ENCODE results near the gene ADAMTS17.

DNA sequence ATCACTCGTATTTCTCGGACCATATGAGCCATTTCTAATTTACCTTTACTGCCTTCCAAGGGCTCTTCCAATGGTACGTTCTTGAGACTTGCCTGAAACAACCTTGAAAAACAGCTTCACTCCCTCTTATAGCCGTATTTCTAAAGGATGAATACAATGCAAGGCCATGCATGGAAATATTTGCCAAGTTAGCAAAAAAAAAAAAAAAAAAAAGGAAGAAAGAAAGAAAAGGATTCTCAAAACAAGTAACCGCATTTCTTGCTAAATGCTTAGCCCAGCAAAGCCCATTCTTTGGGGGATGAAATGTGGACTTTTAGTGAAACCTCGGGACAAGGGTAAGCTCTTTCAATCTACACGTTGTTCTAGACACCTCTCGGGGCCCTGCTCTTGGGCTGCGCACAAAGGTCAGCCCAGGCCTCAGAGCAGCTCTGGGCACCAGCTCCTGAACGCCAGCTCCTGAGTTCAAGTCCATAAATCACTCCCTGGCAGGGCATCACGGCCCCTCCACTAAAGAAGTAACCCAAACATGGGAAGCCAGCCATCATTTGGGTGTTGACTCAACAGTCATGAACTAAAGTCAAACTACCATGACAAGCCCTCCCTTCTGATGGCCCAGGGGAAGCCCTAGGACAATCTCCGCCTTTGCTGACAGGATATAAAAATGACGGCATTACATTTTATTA, 132.7 kb downstream of the ADAMTS17 start:
- TF ChIP-seq CTCF (IDR thresholded peaks at IDR 0.05; ENCODE audit: low read depth, low read length) (no peak), POLR2A (IDR thresholded peaks at IDR 0.05; ENCODE audit: extremely low read depth, insufficient read length) (no peak), MAX (IDR thresholded peaks at IDR 0.05; ENCODE audit: low read depth, low read length) (no peak), MYC (IDR thresholded peaks at IDR 0.05; ENCODE audit: low read depth, low read length) (no peak)
